Ovary (tissue), 9 donors: Measurements from ENCODE around the gene WIF1. TPM values are rescaled to one million over a fixed set of nuclear protein-coding genes. Genes with fewer than 3 reads are reported as not detected.

Experiments
- DNase-seq, 5 donors: peaks; one replicate each; pipeline ENCODE4 v3.0.0-alpha.2; 2019 to 2020
- H3K27ac ChIP-seq, 2 donors: fragments of 200-600 bp; one replicate each; pipeline versions ENCODE4 v1.5.1 to v1.8.0; 2019 to 2022
- H3K27me3 ChIP-seq: fragments of 200-600 bp; one replicate; pipeline ENCODE4 v1.8.0; 2022
- H3K36me3 ChIP-seq: fragments of 200-600 bp; sonication (generic); one replicate; pipeline ENCODE4 v1.5.1; 2019
- H3K4me1 ChIP-seq: one replicate; pipeline ENCODE4 v1.8.1; 2013; ENCODE audit warnings: mild to moderate bottlenecking, moderate library complexity; ENCODE audit not compliant: insufficient read depth
- H3K4me3 ChIP-seq: fragments of 200-600 bp; sonication (generic); one replicate; pipeline ENCODE4 v1.5.1; 2017
- H3K9me3 ChIP-seq, 2 donors: fragments of 200-600 bp in 1 of 2; sonication (generic) in 1 of 2; one replicate each; pipeline versions ENCODE4 v1.5.1 to v1.8.1; 2013 to 2019; ENCODE audit warnings: mild to moderate bottlenecking in 1 of 2, moderate library complexity in 1 of 2
- CTCF ChIP-seq, 3 donors: fragments of 450-650 bp in 2 of 3; fragments of 200-600 bp in 1 of 3; IDR thresholded peaks; one replicate each; pipeline versions ENCODE4 v1.5.1 to v1.8.0; 2016 to 2022; ENCODE audit warnings: antibody characterized with exemption in 3 of 3, mild to moderate bottlenecking in 1 of 3
- EP300 ChIP-seq: sonication (generic); formaldehyde crosslinking; IDR thresholded peaks from one replicate; pipeline ENCODE4 v1.6.1; 2017; ENCODE audit warnings: antibody characterized with exemption
- POLR2A ChIP-seq: fragments of 450-650 bp; IDR thresholded peaks from one replicate; pipeline ENCODE4 v1.6.1; 2017; ENCODE audit warnings: antibody characterized with exemption, mild to moderate bottlenecking, moderate library complexity
- WGBS, 3 donors: extraction: QIAGEN DNeasy Blood & Tissue Kit in 1 of 3; methylation state at CpG; one replicate each; pipeline versions ENCODE4 v1.1.5 to v1.1.7; 2013 to 2017; 5-methylcytosine and 5-hydroxymethylcytosine counted together
- intact Hi-C, 4 donors: fragments of 100-400 bp; cut with DNase I; formaldehyde crosslinking; loops; one replicate each; pipeline versions ENCODE4 v1.11.0 to v1.15.1; 2022 to 2023
- polyA plus RNA-seq, 2 donors: library from polyadenylated mRNA; stranded (reverse); fragments of 200-250 nt in 1 of 2; fragments of 350-450 nt in 1 of 2; fragmentation: Illumina TruSeq in 1 of 2; extraction: RNeasy Lipid Tissue Mini Kit (QIAGEN cat#74804) in 1 of 2; gene quantifications; one replicate each; pipeline ENCODE4 v1.2.3, GENCODE V29; 2013 to 2014
- total RNA-seq, 7 donors: library from RNA; depleted of rRNA in 2 of 7; stranded (reverse); fragments of >200 nt in 2 of 7; fragmentation: NEBNext Ultra II Directional in 3 of 7; extraction: Animal tissue kit (Norgen Biotek cat#: 25700) in 3 of 7; gene quantifications; one replicate each; pipeline versions ENCODE4 v1.1.0 to v1.2.4, GENCODE V29; 2016 to 2023
- donor health status: DM: no; HTN: no; CAD: no; lungs with moderate emphysema.
- donor health status: DM: no; HTN: no; CAD: no.
- donor health status: Bipolar disorder and iron deficiency.
- donor health status: DM: yes; HTN: yes; CAD: no.
- donor health status: DM: no; HTN: no; CAD: no.
- donor health status: DM: yes; HTN: yes; CAD: no.

WIF1 gene
- total and polyA plus RNA-seq, 9 donors: 0.11 to 6.7 (median 2.0) TPM; not detected in 4

- Histone ChIP-seq H3K4me3 (no peak overlapping the region), H3K27me3 (no peaks in the 10 kb centered on the region), H3K9me3 (no peaks in the 10 kb centered on the region), H3K27ac (no peak overlapping the region), H3K36me3 (no peaks in the 10 kb centered on the region), H3K4me1 (no peaks in the 10 kb centered on the region)
- 76 to 84% (median 78%) methylated on average over 4 of the region's 4 CpGs for WGBS, 3 donors
- intact Hi-C loops: no loop called here
- DNase-seq: no peak
- TF ChIP-seq EP300 (no peak), CTCF (IDR thresholded peaks at IDR 0.05) (no peak), POLR2A (no peak)
Measured at GRCh38 chr12:65019696-65020234, 101.3 kb downstream of the WIF1 start.

- H3K4me1 ChIP-seq: no peaks in the 10 kb centered on the region
- H3K4me3 ChIP-seq: no peak overlapping the region
- H3K27ac ChIP-seq: no peak overlapping the region
- H3K9me3 ChIP-seq: no peaks in the 10 kb centered on the region
- TF ChIP-seq POLR2A (no peak), CTCF (IDR thresholded peaks at IDR 0.05) (no peak), EP300 (no peak)
- no peaks in the 10 kb centered on the region for H3K36me3 ChIP-seq
- H3K27me3 ChIP-seq: no peaks in the 10 kb centered on the region
- intact Hi-C loops: no loop called here
- DNase-seq: no peak
Measured at GRCh38 chr12:65016881-65017650, 104.0 kb downstream of the WIF1 start.

GRCh38 chr12:65015850-65016249 lies 105.3 kb downstream of the WIF1 start:
- no peak for TF ChIP-seq CTCF (IDR thresholded peaks at IDR 0.05)
- TF ChIP-seq POLR2A: no peak
- no peak for TF ChIP-seq EP300
- no peaks in the 10 kb centered on the region for H3K27me3 ChIP-seq
- H3K4me1 ChIP-seq: no peaks in the 10 kb centered on the region
- DNase-seq: no peak
- H3K36me3 ChIP-seq: no peaks in the 10 kb centered on the region
- WGBS, 3 donors: 80 to 87% (median 84%) methylated on average over 6 of the region's 6 CpGs
- intact Hi-C loops: no loop called here
- no peak overlapping the region for H3K27ac ChIP-seq
- no peak overlapping the region for H3K4me3 ChIP-seq
- no peaks in the 10 kb centered on the region for H3K9me3 ChIP-seq

- Histone ChIP-seq H3K27me3 (no peaks in the 10 kb centered on the region), H3K4me3 (no peak overlapping the region), H3K4me1 (no peaks in the 10 kb centered on the region), H3K9me3 (no peaks in the 10 kb centered on the region), H3K27ac (no peak overlapping the region), H3K36me3 (no peaks in the 10 kb centered on the region)
- no peak for DNase-seq
- 72 to 84% (median 77%) methylated on average over 9 of the region's 9 CpGs for WGBS, 3 donors
- intact Hi-C loops: no loop called here
- TF ChIP-seq CTCF (IDR thresholded peaks at IDR 0.05): no peak
- no peak for TF ChIP-seq POLR2A
- TF ChIP-seq EP300: no peak
Measured at GRCh38 chr12:65014504-65015271, 106.4 kb downstream of the WIF1 start.
